Fibroblast of lung (primary cell): ENCODE data around the gene IKBKE. TPM values are rescaled to one million over a fixed set of nuclear protein-coding genes. Genes with fewer than 3 reads are reported as not detected.

ENCODE experiments used
- DNase-seq, 2 donors: peaks; one replicate each; pipeline versions ENCODE4 v3.0.0 to v3.0.0-alpha.2; 2010; ENCODE audit warnings: low read depth in 2 of 2
- H2AFZ ChIP-seq: 2 replicates; pipeline ENCODE4 v1.5.1; 2012; ENCODE audit warnings: low read length, control low read depth, inconsistent platforms
- H3K27ac ChIP-seq: 2 replicates; pipeline ENCODE4 v1.5.1; 2011; ENCODE audit warnings: low read length, control low read depth; ENCODE audit not compliant: insufficient read depth
- H3K27me3 ChIP-seq: 2 replicates; pipeline ENCODE4 v1.5.1; 2011; ENCODE audit warnings: mild to moderate bottlenecking, low read length; ENCODE audit not compliant: control insufficient read depth, insufficient read depth
- H3K36me3 ChIP-seq: 2 replicates; pipeline ENCODE4 v1.5.1; 2011; ENCODE audit warnings: low read length; ENCODE audit not compliant: control insufficient read depth, insufficient read depth
- H3K4me1 ChIP-seq: 2 replicates; pipeline ENCODE4 v1.5.1; 2011; ENCODE audit warnings: low read length; ENCODE audit not compliant: control insufficient read depth, insufficient read depth; ENCODE audit errors: extremely low read depth
- H3K4me2 ChIP-seq: 2 replicates; pipeline ENCODE4 v1.5.1; 2011; ENCODE audit warnings: low read length, control low read depth; ENCODE audit not compliant: insufficient read depth; ENCODE audit errors: extremely low read depth
- H3K4me3 ChIP-seq, 4 experiments: fragments of 200-600 bp in 1 of 4; sonication (generic) in 1 of 4; replicated peaks in 1 of 4; 2 replicates each; pipeline ENCODE4 v1.5.1; 2011 to 2016; ENCODE audit warnings: low read length in 4 of 4, low read depth in 3 of 4, mild to moderate bottlenecking in 3 of 4, control low read depth in 2 of 4, inconsistent platforms in 1 of 4, mixed read lengths in 1 of 4; ENCODE audit not compliant: insufficient read depth in 1 of 4; ENCODE audit errors: control extremely low read depth in 1 of 4
- H3K79me2 ChIP-seq: 2 replicates; pipeline ENCODE4 v1.5.1; 2012; ENCODE audit warnings: mild to moderate bottlenecking, low read length, inconsistent platforms; ENCODE audit not compliant: control insufficient read depth, insufficient read depth
- H3K9ac ChIP-seq: 2 replicates; pipeline ENCODE4 v1.5.1; 2011; ENCODE audit warnings: mild to moderate bottlenecking, low read length, control low read depth; ENCODE audit not compliant: insufficient read depth
- H3K9me3 ChIP-seq: 2 replicates; pipeline ENCODE4 v1.5.1; 2012; ENCODE audit warnings: low read depth, low read length; ENCODE audit not compliant: control insufficient read depth, insufficient read depth
- H4K20me1 ChIP-seq: 2 replicates; pipeline ENCODE4 v1.5.1; 2011; ENCODE audit warnings: low read length; ENCODE audit not compliant: control insufficient read depth, insufficient read depth; ENCODE audit errors: extremely low read depth
- CTCF ChIP-seq, 2 donors: IDR thresholded peaks in 1 of 2; conservative IDR thresholded peaks in 1 of 2; 1 replicate in 1 of 2; 2 replicates in 1 of 2; pipeline ENCODE4 v1.5.1; 2011 to 2012; ENCODE audit warnings: low read length in 2 of 2, control low read depth in 1 of 2, inconsistent platforms in 1 of 2, low read depth in 1 of 2, mild to moderate bottlenecking in 1 of 2
- EZH2 ChIP-seq: IDR thresholded peaks from 2 replicates; pipeline ENCODE4 v1.5.1; 2012; ENCODE audit warnings: low read length, control low read depth, mild to moderate bottlenecking; ENCODE audit errors: missing control alignments
- polyA plus RNA-seq, 2 donors: library from polyadenylated mRNA; depleted of rRNA in 1 of 2; stranded (reverse) in 1 of 2; unstranded in 1 of 2; fragments of >200 nt; gene quantifications; 2 replicates each; pipeline ENCODE4 v1.2.1, GENCODE V29; 2011 to 2012; ENCODE audit warnings: missing spikeins in 1 of 2
- total RNA-seq: library from RNA; depleted of rRNA; stranded (reverse); fragments of >200 nt; gene quantifications from 2 replicates; pipeline ENCODE4 v1.2.1, GENCODE V29; 2014

IKBKE gene
- total and polyA plus RNA-seq, 2 donors (not counting 1 experiment from before 2014, with no cell fraction given): 9.6 to 12.4 TPM

GRCh38 chr1:206466840-206467649, 3.2 kb upstream of the IKBKE start:
- H3K4me2 ChIP-seq: no peak overlapping the region
- no peak overlapping the region for H3K9ac ChIP-seq
- peaks cover 24% of the 10 kb centered on the region for H3K4me1 ChIP-seq
- DNase-seq: no peak
- TF ChIP-seq CTCF (conservative IDR thresholded peaks at IDR 0.05 in 1 of 2, IDR thresholded peaks at IDR 0.05 in 1 of 2; ENCODE audit: low read depth in 1 of 2, low read length in 2 of 2) (no peak), EZH2 (no peak)
- no peaks in the 10 kb centered on the region for H3K27me3 ChIP-seq
- no peaks in the 10 kb centered on the region for H3K9me3 ChIP-seq
- no peak overlapping the region for H2AFZ ChIP-seq
- no peaks in the 10 kb centered on the region for H4K20me1 ChIP-seq
- H3K4me3 ChIP-seq: no peak overlapping the region
- H3K79me2 ChIP-seq: no peaks in the 10 kb centered on the region
- no peaks in the 10 kb centered on the region for H3K36me3 ChIP-seq
- no peak overlapping the region for H3K27ac ChIP-seq

GRCh38 chr1:206467915-206468314, 2.4 kb upstream of the IKBKE start:
- H3K4me1 ChIP-seq: peaks cover 30% of the 10 kb centered on the region
- H3K9ac ChIP-seq: no peak overlapping the region
- no peaks in the 10 kb centered on the region for H3K36me3 ChIP-seq
- H3K9me3 ChIP-seq: no peaks in the 10 kb centered on the region
- no peak overlapping the region for H3K4me2 ChIP-seq
- DNase-seq: no peak
- H4K20me1 ChIP-seq: no peaks in the 10 kb centered on the region
- no peak for TF ChIP-seq CTCF (conservative IDR thresholded peaks at IDR 0.05 in 1 of 2, IDR thresholded peaks at IDR 0.05 in 1 of 2; ENCODE audit: low read depth in 1 of 2, low read length in 2 of 2)
- no peak for TF ChIP-seq EZH2
- H3K4me3 ChIP-seq: no peak overlapping the region
- H3K79me2 ChIP-seq: no peaks in the 10 kb centered on the region
- H3K27ac ChIP-seq: no peak overlapping the region
- no peaks in the 10 kb centered on the region for H3K27me3 ChIP-seq
- H2AFZ ChIP-seq: no peak overlapping the region

- H3K4me1 ChIP-seq: peaks cover 31% of the 10 kb centered on the region
- no peak for TF ChIP-seq CTCF (conservative IDR thresholded peaks at IDR 0.05 in 1 of 2, IDR thresholded peaks at IDR 0.05 in 1 of 2; ENCODE audit: low read depth in 1 of 2, low read length in 2 of 2)
- no peak for TF ChIP-seq EZH2
These were observed 1.7 kb upstream of the IKBKE start for GRCh38 chr1:206468571-206468970.

More at GRCh38 chr1:206468571-206468970, 1.7 kb upstream of the IKBKE start:
- H3K4me3 ChIP-seq: no peak overlapping the region
- no peak overlapping the region for H3K4me2 ChIP-seq
- H3K27ac ChIP-seq: no peak overlapping the region
- H4K20me1 ChIP-seq: no peaks in the 10 kb centered on the region
- H3K79me2 ChIP-seq: no peaks in the 10 kb centered on the region
- no peaks in the 10 kb centered on the region for H3K27me3 ChIP-seq
- H3K36me3 ChIP-seq: peaks cover 4% of the 10 kb centered on the region
- H3K9ac ChIP-seq: no peak overlapping the region
- no peak for DNase-seq
- H2AFZ ChIP-seq: no peak overlapping the region
- no peaks in the 10 kb centered on the region for H3K9me3 ChIP-seq
